Stimulated activated CD4-positive, alpha-beta T cell treated with anti-CD3 and anti-CD28 coated beads, Interleukin-2, amount 100 ng/mL, for 48 hours (primary cell): Measurements from ENCODE around the gene PINLYP.
"Not testable (repeated sequence)": the region's sequence is repeated elsewhere in the genome, so short reads cannot be mapped to it uniquely, and the experiment has no call there.

Experiments
- DNase-seq, 2 donors: peaks; one replicate each; pipeline ENCODE4 v3.0.0-alpha.2; 2020

Gene PINLYP

GRCh38 chr19:43575156-43575950 is at the start of gene PINLYP, which contains the start of gene XRCC1:
Gene PINLYP (plus strand): TSS chr19:43575801. CDS start chr19:43577192, 1,391 bp downstream.
Gene XRCC1 (minus strand): TSS chr19:43575527. CDS start chr19:43575458, 69 bp downstream.
- peak; percentile 91 to 94 for DNase-seq

DNA sequence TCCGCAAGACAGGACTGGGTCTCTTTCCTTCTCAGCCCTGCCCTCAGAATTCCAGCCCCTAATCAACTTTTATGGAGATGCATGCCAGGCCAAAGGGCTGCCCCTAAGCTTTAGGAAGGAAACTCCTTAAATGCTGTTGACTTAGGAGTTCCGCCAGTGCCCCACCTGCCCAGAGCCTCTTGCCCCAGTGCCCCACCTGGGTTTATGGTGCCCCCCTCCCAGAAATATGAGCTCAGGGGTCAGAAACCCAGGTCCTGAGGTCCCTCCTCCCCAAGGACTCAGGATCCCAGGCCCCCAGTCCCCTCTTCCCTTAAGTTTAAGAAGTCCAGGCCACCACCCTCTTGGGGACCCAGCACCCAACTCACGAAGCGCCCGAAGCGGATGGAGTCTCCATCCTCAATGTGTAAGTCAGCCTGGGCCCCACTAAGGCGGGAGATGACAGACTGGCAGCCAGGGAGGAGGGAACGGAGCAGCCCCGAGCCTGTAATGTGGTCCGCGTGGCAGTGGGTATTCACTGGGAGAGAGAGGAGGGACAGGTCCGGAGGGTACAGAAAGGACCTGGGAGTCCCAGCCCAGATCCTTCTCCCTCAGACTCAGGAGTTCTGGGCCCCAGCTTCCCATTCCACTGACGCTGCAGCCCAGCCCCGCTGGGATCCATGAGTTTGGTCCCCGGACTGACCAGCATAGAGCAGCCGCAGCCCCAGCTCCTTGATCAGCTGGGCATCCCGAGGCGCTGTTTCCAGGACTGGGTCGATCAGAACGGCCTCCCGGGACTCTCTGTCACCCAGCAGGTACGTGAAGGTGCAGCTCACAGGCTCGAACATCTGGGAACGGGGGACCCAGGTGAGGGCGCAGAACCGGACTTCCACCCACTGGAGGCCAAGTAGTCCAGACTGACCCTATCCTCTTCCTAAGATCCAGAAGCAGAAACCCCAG is 49.5 kb upstream of the PINLYP start:
- peak; percentile 19 to 31 for DNase-seq

GRCh38 chr19:43526884-43527859 is 48.4 kb upstream of the PINLYP start, which contains the start of gene ETHE1:
Gene ETHE1 (minus strand): TSS chr19:43527201. CDS start chr19:43527177, 24 bp downstream.
- DNase-seq, result peak; percentile 64 to 69

GRCh38 chr19:43527860-43528622 is 47.6 kb upstream of the PINLYP start:
- DNase-seq, result no peak

DNA sequence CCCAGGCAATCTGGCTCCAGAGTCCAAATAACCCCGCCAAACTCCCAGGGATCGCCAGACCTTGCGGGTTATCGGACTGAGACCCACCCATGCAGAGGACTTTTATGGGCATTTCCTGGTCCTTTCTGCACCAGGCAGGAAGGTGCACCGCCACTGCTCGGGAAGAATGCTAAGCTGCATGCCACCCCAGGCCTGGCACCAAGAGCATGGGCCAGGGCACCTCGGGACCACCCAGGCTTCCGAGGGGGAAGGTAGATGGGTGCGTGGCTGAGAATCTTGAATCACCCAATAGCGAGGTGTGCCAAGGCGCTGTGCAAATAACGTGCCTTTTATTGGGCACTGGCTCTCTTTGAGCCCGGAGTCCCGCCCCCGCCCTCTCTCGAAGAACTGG is 43.0 kb upstream of the PINLYP start:
- no peak for DNase-seq

- peak; percentile 73 to 76 for DNase-seq
Measured at GRCh38 chr19:43532962-43533545, 42.5 kb upstream of the PINLYP start, which contains the start of gene ZNF575. Gene ZNF575 (plus strand): TSS chr19:43533188. CDS start chr19:43534423, 1,235 bp downstream.

GRCh38 chr19:43533546-43534304 is 41.9 kb upstream of the PINLYP start:
- DNase-seq, result peak; percentile 89 to 94

DNA sequence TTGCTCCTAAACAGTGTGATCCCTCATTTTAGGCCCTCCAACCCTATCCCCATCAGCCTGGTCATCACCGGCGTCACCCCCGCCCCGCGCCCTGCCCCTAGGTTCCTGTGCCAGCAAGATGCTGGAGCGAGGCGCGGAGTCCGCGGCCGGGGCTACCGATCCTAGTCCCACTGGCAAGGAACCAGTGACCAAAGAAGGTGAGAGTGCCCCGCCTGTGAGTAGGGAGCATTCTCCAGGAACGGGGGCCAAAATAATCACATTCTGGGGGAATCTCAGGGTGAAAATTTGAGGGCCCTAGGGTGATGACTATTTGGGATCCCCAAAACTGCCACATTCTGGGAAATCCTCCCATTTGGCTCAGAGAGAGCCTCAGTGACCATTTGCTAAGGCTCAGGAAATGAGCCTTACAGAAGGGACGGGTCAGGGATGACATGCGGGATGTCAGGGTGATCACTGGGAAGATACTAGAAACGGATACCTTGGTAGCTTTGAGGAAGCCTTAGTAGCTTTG is 41.2 kb upstream of the PINLYP start:
- DNase-seq, result no peak

DNA sequence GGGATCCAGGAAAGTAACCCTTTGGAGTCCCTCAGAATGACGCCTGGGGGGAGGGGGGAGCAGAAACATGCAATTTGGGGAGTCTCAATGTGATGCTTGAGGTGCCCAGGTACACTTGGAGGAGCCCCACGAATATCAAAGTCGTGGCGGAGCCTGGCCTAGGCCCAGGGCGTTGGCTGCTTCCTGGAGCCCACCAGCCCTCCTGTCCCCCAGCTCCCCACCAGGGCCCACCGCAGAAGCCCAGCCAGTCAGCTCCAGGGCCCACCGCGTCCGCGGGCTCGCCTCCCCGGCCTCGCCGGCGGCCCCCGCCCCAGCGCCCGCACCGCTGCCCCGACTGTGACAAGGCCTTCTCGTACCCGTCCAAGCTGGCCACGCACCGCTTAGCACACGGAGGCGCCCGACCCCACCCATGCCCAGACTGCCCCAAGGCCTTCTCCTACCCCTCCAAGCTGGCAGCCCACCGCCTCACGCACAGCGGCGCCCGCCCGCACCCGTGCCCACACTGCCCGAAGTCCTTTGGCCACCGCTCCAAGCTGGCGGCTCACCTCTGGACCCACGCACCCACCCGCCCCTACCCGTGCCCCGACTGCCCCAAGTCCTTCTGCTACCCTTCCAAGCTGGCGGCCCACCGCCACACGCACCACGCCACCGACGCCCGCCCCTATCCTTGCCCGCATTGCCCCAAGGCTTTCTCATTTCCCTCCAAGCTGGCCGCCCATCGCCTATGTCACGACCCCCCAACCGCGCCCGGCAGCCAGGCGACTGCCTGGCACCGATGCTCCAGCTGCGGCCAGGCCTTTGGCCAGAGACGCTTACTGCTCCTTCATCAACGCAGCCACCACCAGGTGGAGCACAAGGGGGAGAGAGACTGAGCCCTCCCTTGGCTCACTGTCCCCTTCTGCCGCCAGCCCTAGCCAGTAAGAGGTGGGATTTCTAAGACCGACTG is 40.5 kb upstream of the PINLYP start:
- no peak for DNase-seq

GRCh38 chr19:43538922-43539321 is 36.7 kb upstream of the PINLYP start:
- DNase-seq, result no peak

DNA sequence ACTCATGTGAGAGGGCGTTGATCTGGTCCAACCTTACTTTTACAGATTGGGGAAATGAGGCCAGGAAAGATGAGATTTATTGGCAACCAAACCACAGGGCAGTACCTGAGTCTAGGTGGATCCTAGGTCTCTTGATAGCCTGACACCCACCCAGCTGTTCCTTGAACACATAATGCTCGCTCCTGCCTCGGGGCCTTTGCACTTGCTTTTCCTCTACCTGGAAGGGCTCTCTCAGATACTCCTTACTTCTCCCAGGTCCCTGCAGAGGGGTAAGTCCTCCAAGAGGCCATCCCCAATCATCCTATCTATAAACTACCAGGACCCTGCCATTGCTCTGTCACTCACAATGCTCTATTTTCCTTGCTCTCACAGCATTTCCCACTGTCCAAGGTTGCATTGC is 35.2 kb upstream of the PINLYP start:
- DNase-seq, result no peak

DNA sequence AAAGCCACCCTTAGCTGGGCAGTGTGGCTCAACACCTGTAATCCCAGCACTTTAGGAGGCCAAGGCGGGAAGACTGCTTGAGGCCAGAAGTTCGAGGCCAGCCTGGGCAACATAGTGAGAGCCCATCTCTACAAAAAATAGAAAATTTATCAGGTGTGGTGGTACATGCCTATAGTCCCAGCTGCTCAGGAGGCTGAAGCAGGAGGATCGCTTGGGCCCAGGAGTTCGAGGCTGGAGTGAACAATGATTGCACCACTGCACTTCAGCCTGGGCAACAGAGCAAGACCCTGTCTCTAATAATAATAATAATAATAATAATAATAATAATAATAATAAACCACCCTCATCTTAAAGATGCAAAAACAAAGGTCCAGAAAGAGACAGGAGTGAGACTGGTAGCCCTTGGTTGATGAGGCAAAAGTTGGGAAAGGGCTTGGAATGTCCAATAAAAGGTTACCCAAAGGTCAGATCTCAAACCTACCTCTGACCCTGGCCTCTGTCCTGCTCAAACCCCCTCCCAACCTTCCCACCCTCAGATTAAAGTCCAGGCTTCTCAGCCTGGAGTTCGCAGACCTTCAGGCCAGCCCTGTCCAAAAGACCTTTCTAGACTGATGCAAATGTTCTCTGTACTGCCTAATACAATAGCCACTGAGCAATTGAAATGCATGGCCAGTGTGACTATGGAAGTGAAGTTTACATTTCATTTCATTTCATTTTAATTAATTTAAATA is 33.5 kb upstream of the PINLYP start:
- no peak for DNase-seq

- DNase-seq, result no peak
Measured at GRCh38 chr19:43544077-43544476, 31.5 kb upstream of the PINLYP start.

DNA sequence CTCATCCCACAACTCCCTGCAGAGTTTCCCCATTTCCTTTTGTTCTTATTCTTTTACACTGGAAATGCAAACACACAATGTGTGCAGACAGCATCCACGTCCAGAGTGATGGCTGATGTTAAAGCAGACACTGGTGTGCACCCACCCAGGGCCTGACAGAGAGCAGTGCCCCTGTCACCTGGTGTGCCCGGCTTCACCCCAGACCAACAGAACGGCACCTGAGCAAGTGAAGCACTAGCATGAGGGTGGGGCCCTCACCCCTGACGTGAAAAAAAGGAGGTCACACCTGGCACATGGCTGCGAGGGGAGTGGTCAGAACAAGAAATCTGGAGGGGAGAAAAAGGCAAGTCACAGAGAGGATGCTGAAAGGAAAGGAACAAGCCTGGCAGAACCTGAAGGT is 30.3 kb upstream of the PINLYP start:
- DNase-seq, result no peak

GRCh38 chr19:43545981-43546380 is 29.6 kb upstream of the PINLYP start:
- no peak for DNase-seq

- DNase-seq, result no peak
Measured at GRCh38 chr19:43546581-43546980, 29.0 kb upstream of the PINLYP start.

GRCh38 chr19:43547926-43548325 is 27.7 kb upstream of the PINLYP start:
- not testable (repeated sequence) for DNase-seq

DNA sequence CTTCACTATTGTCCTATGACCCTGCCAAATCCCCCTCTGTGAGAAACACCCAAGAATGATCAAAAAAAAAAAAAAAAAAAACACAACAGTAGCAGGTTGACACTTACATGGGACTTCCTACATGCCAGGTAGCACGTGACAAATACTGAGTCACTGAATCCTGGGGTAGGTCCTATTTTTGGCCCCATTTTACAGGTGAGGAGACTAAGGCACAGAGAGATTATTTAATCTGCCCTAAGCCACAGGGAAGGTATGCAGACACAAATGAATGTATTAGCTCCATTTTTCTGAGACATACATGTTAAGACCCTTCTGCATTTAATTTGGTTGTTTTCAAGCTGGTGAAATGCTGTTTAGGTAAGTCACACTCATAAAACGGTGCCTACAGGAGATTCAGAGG is 26.9 kb upstream of the PINLYP start:
- no peak for DNase-seq
